Measurements from ENCODE around the gene CCDC192. TPM values are rescaled to one million over a fixed set of nuclear protein-coding genes. Genes with fewer than 3 reads are reported as not detected.
A peak's percentile ranks its signal among the peaks of the same experiment; 100 is the strongest.

The CCDC192 gene
- total RNA-seq, 1 experiment from 2014 or later, result not detected

DNA sequence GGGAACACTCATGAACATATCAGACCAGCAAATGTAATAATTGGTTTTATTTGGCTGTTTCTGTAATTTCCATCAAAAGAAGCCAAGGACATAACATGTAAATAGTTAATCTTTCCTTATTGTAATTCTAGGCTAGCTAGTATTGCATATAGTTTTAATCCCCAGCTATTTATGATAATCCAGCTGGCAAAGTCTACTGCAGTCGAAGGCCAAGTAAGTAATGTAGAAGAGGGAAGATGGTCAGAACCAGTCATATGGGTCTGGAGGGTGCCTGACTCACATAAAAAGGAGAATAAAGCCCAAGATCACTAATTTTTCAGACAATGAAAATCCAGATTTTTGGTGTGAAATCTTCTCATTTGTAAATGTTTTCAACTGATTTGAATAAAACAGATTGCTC, 106.3 kb downstream of the CCDC192 start:
- no peak for DNase-seq (ENCODE audit: low read depth)

DNA sequence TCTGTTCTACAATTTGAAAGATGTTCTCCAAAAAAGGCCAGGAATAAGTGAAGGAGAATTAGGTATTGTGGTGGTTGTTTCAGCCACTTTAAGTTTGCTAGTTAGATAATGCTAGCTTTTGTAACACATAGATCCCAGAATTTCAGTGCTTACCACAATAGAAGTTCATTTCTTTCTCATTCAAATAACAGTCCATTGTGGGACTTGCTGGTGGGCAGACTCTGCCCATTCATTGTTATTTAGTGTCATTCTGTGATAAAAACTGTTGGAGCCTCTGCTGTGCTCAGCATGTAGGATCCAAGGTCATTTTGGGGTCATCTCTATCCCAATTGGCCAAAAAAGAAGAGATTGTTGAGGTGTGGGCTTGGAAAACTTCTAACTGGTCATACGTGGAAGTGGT, 106.8 kb downstream of the CCDC192 start:
- no peak for DNase-seq (ENCODE audit: low read depth)

DNA sequence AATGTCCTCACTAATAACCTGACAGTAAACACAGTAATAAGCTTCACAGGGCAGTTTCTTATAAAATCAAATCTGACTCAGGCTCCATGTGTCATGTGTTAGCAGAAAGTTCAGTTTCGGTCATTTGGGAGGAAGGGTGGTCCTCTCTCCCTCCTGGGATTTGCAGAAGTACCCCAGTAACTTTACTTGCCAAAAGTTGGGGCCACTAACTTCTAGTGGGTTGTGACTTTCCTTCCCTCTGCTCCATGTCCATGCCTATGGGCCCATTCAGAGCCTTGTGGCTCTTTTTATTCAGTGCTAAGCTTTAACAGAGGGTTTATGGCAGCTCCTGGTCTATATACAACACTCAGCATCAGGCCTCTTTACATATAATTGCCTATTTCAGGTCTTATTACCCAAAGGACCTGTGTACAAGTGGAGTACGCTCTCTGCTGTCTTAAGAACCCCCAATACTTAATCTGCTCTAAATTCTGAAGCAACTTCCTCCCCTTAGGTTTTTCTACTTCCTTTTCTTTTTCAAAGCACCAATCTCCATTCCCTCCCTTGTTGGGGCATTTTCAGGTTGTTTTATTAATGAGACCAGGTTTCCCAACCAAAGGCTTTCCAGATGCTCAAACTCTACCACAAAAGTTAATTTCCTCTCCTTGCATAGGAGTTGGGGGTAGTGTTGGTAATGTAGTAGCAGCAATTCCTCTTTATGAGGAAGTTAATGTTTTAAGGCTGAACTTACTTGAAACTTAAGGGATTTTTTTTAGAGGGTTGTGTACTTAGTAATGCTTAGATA, 107.7 kb downstream of the CCDC192 start:
- no peak for DNase-seq (ENCODE audit: low read depth)

DNA sequence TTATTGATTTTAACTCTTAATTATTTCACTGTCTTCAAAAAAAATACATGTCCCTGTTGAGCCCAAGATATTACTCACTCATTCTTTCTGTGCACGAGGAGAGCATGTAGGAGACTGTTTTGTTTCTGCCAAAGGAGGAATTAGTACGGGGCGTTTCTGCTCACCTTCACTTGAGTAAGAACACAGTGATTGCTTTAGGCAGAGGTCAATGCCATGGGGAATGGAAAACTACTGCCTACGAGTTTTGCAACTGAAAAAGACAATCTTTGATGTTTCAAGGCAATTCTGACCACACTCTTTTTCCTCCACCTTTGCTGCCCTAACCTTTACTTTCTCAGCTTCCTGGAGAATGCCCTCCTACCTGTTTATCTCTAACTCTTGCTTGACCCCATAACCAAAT, 109.4 kb downstream of the CCDC192 start:
- no peak for DNase-seq (ENCODE audit: low read depth)

DNA sequence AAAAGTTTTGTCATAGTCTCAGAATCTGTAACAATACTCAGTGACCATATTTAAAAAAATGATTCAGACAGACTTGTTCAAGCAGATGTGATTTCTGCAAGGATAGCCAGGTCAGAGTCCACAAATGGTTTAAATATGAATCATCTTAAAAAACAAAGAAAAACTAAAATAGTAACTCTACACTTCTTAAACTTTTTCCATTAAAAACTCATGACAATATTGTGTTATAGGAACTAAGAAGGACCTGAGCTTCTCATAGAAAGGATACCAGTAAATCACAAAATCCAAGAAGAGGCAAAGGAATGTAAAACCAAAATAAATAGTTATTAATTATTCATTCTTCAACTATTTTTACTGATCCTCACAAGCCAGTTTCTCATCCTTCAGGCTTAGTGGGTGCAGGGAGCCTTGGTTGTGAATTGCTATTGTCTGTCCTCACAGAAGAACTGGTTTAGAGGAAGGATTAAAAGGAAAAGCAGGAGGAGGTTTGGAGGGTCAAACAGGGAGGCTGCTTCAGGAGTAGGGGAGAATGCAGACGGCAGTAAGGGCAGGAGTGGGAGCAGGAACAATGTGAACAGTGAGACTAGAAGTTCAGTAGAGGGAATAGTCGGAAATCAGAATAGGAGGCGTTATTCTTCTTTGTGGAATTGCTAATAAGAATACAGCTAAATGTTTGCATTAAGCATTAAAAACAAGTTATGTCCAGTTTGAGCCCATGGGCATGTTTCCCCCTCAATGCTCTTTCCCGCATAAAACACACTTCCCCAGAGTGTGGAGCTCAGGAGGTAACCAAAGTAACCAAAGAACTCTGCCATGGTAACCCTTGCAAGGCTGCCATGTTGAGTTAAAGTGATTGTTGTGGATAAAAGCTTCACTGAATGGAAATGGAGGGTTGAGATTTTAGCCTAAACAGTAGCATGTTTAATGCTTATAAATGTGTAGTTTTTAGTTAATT, 110.7 kb downstream of the CCDC192 start:
- peak; percentile 28 for DNase-seq (ENCODE audit: low read depth)

DNA sequence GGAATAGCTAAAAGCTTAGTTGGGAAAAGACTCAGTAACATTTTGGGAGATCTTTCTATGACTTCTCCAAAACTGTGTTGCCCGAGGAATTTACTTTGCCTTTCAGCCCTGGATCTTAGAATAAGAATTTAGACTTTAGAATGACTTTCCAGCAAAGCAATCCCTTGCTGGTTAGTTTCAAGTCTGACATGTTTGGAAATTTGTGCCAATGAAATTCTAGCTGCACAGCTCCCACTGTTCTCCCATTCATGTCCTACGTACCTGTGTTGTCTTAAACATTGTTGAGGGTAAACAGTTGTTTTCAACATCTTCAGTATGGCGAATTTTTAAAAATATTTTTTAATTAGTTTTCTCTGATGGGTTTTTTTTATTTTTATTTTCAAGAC, 111.4 kb downstream of the CCDC192 start:
- no peak for DNase-seq (ENCODE audit: low read depth)

DNA sequence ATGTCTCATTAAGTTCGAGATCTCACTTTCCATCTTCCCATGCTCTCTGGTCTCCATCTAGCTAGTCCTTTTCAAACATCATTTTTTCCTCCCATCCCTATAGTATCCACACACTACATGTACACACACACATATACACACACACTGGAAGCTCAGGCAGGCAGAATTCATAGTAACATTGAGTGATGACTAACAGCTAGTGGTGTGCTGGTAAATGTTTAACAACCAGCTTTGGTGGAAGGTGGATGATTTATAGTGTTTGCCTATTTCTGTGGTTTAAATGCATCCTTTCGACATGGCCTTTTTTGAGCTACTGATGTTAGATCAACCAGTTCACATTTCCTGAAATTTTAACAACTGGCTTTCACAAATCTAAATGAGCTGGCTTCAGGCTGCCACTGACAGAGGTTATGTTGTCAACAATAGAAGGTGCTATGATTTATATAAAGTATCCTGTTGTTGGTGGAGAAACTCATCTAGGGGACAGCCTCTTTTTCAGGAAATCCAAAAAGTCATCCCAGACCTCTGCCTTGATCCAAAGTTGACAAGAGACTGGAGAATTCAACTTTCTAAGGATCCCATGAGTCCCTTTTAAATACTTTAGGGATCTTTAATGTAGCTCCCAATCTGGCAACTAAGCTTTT, 117.8 kb downstream of the CCDC192 start:
- peak; percentile 11 for DNase-seq (ENCODE audit: low read depth)

DNA sequence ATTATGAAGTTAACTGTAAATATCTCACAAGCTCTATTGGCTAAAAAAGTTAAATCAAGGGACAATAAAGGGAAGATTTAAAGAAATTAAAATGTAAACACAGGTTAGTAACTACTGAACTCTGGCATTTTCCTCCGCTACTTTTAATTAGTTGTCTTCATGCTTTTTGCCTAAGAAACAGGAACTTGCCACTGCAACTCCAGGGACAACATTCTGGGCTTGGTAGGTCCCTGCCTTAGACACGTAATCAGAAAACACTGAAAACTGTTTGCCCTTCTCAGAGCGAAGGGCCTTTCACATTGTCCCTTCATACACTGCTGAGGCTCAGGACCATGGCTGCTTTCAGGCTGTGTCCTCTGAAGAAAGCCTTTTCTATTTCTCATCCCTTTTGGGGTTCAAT, 118.7 kb downstream of the CCDC192 start:
- no peak for DNase-seq (ENCODE audit: low read depth)

DNA sequence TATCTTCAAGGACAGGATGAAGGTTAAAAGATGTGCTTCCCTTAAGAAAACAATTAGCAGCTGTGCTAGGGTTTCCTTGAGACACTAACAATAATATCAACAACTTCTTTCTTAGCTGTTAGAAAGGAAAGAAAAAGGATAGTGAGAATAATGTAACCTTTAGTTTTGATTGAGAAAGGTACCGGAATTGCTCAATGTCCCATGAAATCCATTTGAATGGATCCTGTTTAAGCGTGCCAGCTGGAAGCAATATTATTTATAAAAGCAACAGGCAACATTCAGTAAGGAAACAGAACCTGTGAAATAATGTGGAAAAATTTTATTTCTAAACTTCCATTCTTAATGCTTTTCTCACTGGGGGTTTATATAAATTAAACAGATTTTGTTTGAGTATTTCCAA, 120.9 kb downstream of the CCDC192 start:
- DNase-seq (ENCODE audit: low read depth), result no peak

DNA sequence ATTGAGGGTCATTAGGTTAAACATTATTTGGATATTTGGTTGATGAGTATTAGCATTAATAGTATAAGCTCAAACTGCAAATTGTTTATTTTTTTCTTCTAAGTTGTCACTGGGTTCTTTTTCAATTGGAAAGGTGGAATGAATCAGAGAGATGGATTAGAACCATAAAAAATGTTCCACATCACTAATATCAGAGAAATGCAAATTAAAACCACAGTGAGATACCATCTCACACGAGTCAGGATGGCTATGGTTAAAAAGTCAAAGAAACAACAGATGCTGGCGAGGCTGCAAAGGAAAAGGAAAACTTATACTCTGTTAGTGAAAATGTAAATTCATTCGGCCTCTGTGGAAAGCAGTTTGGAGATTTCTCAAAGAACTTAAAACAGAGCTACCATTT, 122.8 kb downstream of the CCDC192 start:
- DNase-seq (ENCODE audit: low read depth), result no peak

DNA sequence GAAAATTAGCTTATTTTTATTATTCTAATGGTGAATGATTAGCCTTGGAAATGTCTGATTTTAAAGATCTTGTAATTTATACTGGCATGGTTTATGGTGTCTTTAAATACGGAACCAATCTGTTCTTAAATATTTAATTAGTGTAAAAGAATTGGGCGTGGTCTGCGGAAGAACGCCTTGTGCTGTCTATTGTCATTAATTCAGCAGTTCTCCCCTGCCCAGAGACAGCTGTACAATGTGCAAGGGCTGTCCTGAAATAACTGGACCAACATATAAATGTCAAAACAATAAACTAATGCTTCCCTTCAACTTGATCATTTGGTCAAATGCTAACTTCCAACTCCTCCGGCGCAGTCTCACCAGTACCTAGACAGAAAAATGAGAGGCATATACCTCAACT, 124.3 kb downstream of the CCDC192 start:
- no peak for DNase-seq (ENCODE audit: low read depth)

DNA sequence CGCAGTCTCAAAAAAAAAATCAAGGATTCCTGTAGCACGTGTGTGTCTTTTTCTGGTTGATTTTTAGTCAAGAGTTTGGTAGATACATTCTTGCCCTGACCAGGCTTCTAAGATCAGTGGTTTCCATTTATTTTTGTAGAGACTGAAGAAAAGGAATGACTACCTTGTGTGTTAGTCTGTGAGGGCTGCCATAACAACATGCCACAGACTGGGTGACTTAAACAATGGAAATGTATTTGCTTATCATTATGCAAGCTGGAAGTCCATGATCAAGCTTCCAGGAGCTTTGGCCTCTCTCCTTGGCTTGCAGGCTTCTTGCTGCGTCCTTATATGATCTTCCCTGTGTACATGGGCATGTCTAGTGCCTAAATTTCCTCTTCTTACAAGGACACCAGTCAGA, 127.0 kb downstream of the CCDC192 start:
- DNase-seq (ENCODE audit: low read depth), result no peak

DNA sequence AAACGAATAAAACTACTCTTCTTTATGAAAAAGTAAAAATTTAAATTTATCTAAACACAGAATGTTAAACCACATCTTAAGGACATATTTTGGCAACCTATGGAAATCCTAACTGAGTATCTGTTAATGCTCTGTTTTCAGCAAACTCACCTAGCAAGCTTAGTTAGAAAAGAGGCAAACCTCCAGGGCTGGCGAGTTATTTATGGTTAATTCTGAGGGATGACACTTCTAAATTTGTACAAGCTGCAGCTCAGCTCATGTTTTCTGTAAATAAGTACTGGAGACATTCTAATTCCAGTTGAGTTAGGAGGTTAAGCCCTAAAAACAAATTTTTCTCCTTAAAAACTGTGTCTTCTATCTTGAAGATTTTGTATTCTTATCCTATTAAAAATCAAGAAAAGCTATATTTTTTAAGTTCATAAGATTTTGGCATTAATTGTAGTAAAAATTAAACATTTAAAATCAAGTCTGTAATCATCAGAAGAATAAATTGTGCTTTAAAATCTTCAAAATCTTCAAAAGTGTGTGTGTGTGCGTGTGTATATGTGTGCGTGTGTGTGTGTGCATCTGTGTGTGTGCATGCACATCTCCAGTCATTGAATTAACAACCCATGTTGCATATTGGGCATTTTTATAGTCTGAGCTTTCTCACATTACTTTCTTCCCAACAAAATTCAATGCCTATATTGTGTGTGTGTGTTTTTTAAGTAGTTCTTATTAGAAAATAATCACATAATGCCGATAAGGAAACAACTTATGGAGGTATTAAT, 127.8 kb downstream of the CCDC192 start:
- no peak for DNase-seq (ENCODE audit: low read depth)

DNA sequence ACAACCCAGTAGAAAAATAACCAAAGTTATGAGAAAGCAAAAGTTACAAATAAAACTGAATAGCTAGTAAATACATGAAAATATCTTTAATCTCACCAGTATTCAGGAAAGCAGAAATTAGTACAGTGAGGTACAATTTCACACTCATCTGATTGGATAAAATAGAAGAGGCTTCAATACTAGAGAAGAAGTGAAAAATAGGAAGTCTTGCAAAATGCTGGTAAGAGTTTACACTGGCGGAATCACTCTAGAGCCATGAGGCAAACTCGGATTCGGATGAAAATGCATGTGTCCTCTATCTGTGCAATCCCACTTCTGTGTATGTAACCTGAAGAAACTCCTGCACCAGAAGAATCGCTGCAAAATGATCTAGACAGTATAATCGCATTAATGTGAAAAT, 128.9 kb downstream of the CCDC192 start:
- DNase-seq (ENCODE audit: low read depth), result no peak

DNA sequence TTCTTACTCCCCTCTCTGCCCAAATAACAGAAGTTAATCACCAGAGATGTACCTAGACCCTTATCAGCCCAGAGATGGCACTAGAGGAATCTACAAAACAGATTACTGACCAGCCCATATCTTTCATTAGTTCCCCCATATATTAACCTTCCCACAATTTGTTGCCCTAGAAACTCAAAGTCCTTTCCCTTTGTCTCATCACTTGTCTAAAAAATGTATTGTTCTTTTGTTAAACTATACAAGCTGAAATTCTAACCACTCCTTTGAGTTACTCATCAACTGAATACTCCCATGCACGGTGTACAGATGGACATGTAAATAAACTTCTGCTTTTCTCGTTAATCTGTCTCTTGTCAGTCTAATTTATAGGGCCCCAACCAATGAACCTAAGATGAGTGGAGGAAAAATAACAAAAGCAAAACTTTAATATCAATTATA, 130.9 kb downstream of the CCDC192 start:
- DNase-seq (ENCODE audit: low read depth), result no peak

DNA sequence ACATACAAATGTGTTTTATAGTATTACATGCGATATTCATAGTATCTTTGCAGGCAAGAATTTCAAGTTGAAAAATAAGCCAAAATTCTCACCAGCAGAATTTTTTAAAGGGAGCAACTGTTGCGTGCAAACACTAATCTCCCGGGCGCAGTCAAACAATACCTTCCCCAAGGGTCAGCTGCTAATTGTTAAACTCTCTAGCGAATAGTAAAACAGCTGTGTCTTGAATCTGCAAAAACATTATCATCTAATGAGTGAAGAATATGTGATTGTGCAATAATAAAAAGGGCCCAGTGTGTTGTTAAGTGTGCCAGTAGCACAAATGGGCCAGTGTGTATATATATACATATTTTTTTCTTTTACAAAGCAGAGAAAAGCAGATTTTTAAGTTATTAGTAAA, 131.4 kb downstream of the CCDC192 start:
- no peak for DNase-seq (ENCODE audit: low read depth)

DNA sequence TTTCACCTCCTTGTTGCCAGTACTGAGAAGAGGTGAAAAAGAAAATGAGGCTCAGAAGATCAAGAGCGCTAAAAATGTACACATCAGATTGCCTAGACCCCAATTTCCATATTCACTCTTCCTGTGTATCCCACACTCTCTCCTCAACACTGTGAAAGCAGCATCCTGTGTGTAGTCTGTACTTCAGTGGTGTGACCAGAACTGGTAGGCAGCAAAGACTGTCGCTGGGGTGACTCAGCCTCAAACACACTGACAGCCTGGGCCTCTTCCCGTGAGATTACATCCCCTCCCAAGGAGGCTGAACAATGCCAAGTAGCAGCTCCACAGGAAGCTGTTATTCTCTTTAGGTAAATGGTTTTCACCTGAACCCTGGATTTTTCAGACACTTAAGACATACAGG, 135.5 kb downstream of the CCDC192 start:
- DNase-seq (ENCODE audit: low read depth), result peak; percentile 67

DNA sequence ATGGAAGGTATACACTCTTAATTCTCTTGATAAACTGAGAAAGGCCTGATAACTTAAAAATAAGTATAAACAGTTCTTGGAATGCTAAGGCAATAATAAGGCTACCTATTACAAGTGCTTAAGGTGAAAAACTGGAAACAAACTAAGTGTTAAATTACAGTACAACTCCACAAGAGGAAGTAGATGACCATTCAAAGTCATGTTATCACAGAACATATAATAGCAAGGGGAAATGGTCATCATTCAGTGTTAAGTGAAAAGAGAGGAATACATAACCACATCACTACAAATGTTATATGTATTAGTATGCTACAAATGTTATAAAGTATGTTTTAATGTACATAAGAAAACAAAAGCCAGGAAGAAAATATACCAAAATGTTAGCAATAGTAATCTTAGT, 135.9 kb downstream of the CCDC192 start:
- DNase-seq (ENCODE audit: low read depth), result no peak

DNA sequence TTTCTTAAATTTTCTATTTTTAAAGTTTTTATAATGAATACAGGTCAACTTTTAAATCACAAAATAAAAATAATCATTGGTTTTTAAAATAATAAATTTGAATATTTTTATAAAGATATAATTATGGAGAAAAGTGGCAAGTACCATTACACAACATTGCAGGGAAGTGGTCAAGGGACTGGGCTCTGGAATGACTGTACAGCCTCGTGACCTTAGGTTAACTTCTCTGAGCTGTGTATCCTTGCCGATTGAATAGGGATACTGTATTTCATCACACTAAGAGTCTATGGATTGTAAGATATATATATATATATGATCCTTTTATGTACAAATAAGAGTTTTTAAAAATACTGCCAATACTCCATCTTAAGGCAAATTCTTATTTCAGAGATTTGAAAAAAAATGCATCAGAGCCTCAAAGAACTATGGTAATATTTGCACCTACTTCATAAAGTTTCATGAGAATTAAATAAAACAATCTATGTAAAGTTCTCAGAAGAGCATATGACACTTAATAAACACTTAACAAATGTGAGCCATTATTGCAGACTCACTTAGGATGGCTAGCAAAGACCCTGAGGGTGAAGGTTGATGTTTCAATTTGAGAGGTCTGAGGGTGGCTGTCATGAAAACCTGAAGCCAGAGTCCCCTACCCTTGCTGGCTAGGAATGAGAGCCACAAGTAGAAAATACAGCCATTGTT, 136.5 kb downstream of the CCDC192 start:
- DNase-seq (ENCODE audit: low read depth), result no peak

DNA sequence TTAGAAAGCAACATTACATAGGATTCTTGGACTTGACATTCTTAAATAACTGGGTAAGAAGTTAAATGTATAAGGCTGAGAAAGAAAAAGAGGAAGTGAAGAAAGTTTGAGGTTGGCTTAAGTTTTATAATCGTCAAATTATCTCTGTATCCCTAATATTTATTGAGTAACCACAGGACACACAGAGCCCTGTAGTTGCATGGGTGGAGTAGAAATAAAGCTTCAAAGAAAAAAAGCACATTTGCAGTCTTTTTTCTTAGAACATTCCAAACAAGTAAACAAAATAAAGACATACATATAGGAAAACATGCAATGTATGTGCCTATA, 137.0 kb downstream of the CCDC192 start:
- DNase-seq (ENCODE audit: low read depth), result no peak

DNA sequence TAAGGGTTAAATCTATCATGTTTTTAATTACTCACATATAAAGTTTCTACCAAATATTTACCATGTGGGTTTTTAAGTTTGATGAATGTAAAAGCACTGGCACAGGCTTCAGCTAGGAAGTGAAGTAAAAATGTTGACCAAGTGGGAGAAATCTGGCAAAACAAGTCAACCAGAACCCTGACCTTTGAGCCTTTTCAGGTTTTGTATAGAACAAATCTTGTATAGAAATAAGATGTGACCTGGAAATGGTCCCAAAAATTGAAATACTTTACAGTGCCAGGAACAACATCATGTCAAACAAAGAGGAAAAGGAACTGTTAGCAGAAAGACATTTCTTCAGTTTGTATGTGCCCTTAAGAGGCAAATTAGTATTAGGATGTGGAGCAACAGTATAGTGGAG, 137.6 kb downstream of the CCDC192 start:
- no peak for DNase-seq (ENCODE audit: low read depth)
